GM12878 (cell line): Measurements from ENCODE around the gene ZNF429. TPM values are rescaled to one million over a fixed set of nuclear protein-coding genes. Genes with fewer than 3 reads are reported as not detected.

ENCODE experiments used
- ATAC-seq: fragments of 200-7000 bp; cut with Tn5 transposase; 3 replicates; pipeline ENCODE4 v1.9.1; 2020; ENCODE audit warnings: mild to moderate bottlenecking, moderate library complexity
- BruUV-seq: library from RNA; stranded (reverse); fragments of 400-500 nt; replicated peaks from 2 replicates; lab custom pipeline; 2021; lab: Mats Ljungman, UMichigan
- CTCF ChIA-PET: fragments of 300-600 bp; sonication (Branson Sonifier 250); formaldehyde crosslinking; extraction: SDS; loops from one replicate; lab custom pipeline; 2021; ENCODE audit warnings: inconsistent platforms; lab: Yijun Ruan, JAX
- POLR2A ChIA-PET: fragments of 350-600 bp; formaldehyde crosslinking; extraction: SDS; loops from one replicate; lab custom pipeline; 2021; ENCODE audit warnings: inconsistent platforms; lab: Charles Lee
- RAD21 ChIA-PET: fragments of 300-600 bp; sonication (Branson Sonifier 250); formaldehyde crosslinking; loops from one replicate; lab custom pipeline; 2023; ENCODE audit warnings: antibody characterized with exemption; ENCODE audit not compliant: unreplicated experiment; lab: Charles Lee
- SMC1A ChIA-PET: fragments of 300-600 bp; sonication (Branson Sonifier 250); formaldehyde crosslinking; loops from one replicate; lab custom pipeline; 2023; ENCODE audit not compliant: unreplicated experiment, uncharacterized antibody; lab: Charles Lee
- DNase-seq: peaks from one replicate; pipeline ENCODE4 v3.0.0-alpha.2; 2011; ENCODE audit warnings: low read depth, low spot score
- FAIRE-seq: peaks from 3 replicates; lab custom pipeline; 2011; peaks lifted over from hg19 to GRCh38; lab: Jason Lieb, UNC
- H2AFZ ChIP-seq: 2 replicates; pipeline ENCODE4 v1.6.0; 2011; ENCODE audit warnings: low read depth, low read length, control low read depth; ENCODE audit not compliant: control insufficient read depth
- H3K27ac ChIP-seq: 2 replicates; pipeline ENCODE4 v1.5.1; 2011; ENCODE audit warnings: control low read depth; ENCODE audit not compliant: control insufficient read depth, insufficient read depth
- H3K27me3 ChIP-seq, 2 experiments: replicated peaks in 1 of 2; 2 replicates each; pipeline versions ENCODE4 v1.6.0 to v1.6.1; 2011; ENCODE audit warnings: low read length in 1 of 2; ENCODE audit not compliant: control insufficient read depth in 2 of 2, insufficient read depth in 2 of 2
- H3K36me3 ChIP-seq, 2 experiments: 2 replicates each; pipeline ENCODE4 v1.5.1; 2011; ENCODE audit warnings: low read length in 1 of 2; ENCODE audit not compliant: control insufficient read depth in 2 of 2, insufficient read depth in 2 of 2
- H3K4me1 ChIP-seq: 2 replicates; pipeline ENCODE4 v1.6.1; 2011; ENCODE audit warnings: mild to moderate bottlenecking, low read length, moderate library complexity, mixed read lengths; ENCODE audit not compliant: control insufficient read depth, insufficient read depth
- H3K4me2 ChIP-seq: 2 replicates; pipeline ENCODE4 v1.6.0; 2011; ENCODE audit warnings: control low read depth; ENCODE audit not compliant: control insufficient read depth, insufficient read depth
- H3K4me3 ChIP-seq: fragments of 200-600 bp; sonication (generic); 2 replicates; pipeline ENCODE4 v1.5.1; 2016
- H3K79me2 ChIP-seq: 2 replicates; pipeline ENCODE4 v1.6.0; 2011; ENCODE audit warnings: low read length; ENCODE audit not compliant: control insufficient read depth, insufficient read depth
- H3K9ac ChIP-seq: 2 replicates; pipeline ENCODE4 v1.8.0; 2011; ENCODE audit warnings: low read length, control low read depth, mixed read lengths; ENCODE audit not compliant: control insufficient read depth, insufficient read depth
- H3K9me3 ChIP-seq: replicated peaks from 3 replicates; pipeline ENCODE4 v1.5.1; 2011; ENCODE audit warnings: mild to moderate bottlenecking, low read length; ENCODE audit not compliant: control insufficient read depth, insufficient read depth
- H4K20me1 ChIP-seq: 2 replicates; pipeline ENCODE4 v1.6.0; 2011; ENCODE audit not compliant: control insufficient read depth, insufficient read depth
- CHD2 ChIP-seq: IDR thresholded peaks from 2 replicates; pipeline ENCODE4 v1.6.1; 2011; ENCODE audit warnings: low read depth, low read length, improper control_type of control experiment, borderline replicate concordance
- CHD4 ChIP-seq: fragments of 200-600 bp; sonication (generic); IDR thresholded peaks from 2 replicates; pipeline ENCODE4 v1.6.1; 2016; ENCODE audit warnings: mild to moderate bottlenecking
- CREB1 ChIP-seq: IDR thresholded peaks from 2 replicates; pipeline ENCODE4 v1.6.1; 2012; ENCODE audit warnings: low read depth, mild to moderate bottlenecking, inconsistent platforms
- FOXK2 ChIP-seq: fragments of 450-650 bp; IDR thresholded peaks from 2 replicates; pipeline ENCODE4 v1.6.1; 2017; ENCODE audit warnings: mild to moderate bottlenecking, moderate library complexity
- KAT2A ChIP-seq: conservative IDR thresholded peaks from 2 replicates; pipeline ENCODE4 v1.6.1; 2011; ENCODE audit warnings: low read depth, low read length; ENCODE audit not compliant: control insufficient read depth
- MLLT1 ChIP-seq: fragments of 450-650 bp; IDR thresholded peaks from 2 replicates; pipeline ENCODE4 v1.6.1; 2016; ENCODE audit warnings: mild to moderate bottlenecking
- NRF1 ChIP-seq: conservative IDR thresholded peaks from 2 replicates; pipeline ENCODE4 v1.6.1; 2011; ENCODE audit warnings: mild to moderate bottlenecking, low read depth, low read length, improper control_type of control experiment
- SP1 ChIP-seq: IDR thresholded peaks from one replicate; pipeline ENCODE4 v1.6.1; 2011; ENCODE audit warnings: low read depth, low read length
- SPI1 ChIP-seq: IDR thresholded peaks from 2 replicates; pipeline ENCODE4 v1.6.1; 2011; ENCODE audit warnings: low read depth, mild to moderate bottlenecking, low read length, moderate library complexity, borderline replicate concordance; ENCODE audit not compliant: insufficient read depth
- SREBF2 ChIP-seq: IDR thresholded peaks from 2 replicates; pipeline ENCODE4 v1.6.1; 2012; ENCODE audit warnings: mild to moderate bottlenecking, low read length
- ZNF24 ChIP-seq: fragments of 450-650 bp; IDR thresholded peaks from 2 replicates; pipeline ENCODE4 v1.6.1; 2017; ENCODE audit warnings: antibody characterized with exemption, mild to moderate bottlenecking
- ZNF622 ChIP-seq: fragments of 450-650 bp; IDR thresholded peaks from 2 replicates; pipeline ENCODE4 v1.6.1; 2017; ENCODE audit warnings: mild to moderate bottlenecking, inconsistent platforms
- WGBS: methylation state at CpG from one replicate; pipeline ENCODE4 v1.1.6; 2016; ENCODE audit warnings: low lambda C conversion rate; ENCODE audit not compliant: insufficient replicate concordance, insufficient coverage; ENCODE audit errors: missing lambda C conversion rate; 5-methylcytosine and 5-hydroxymethylcytosine counted together
- in situ Hi-C: fragments of 300-500 bp; cut with MboI; formaldehyde crosslinking; loops from 9 replicates; pipeline ENCODE4 v1.14.3; 2018; ENCODE audit warnings: mixed read lengths
- intact Hi-C: fragments of 100-400 bp; cut with micrococcal nuclease; formaldehyde crosslinking; loops from one replicate; pipeline ENCODE4 v1.14.2; 2022; ENCODE audit not compliant: unreplicated experiment
- polyA plus RNA-seq, 11 experiments: library from polyadenylated mRNA; depleted of rRNA in 4 of 11; unstranded in 6 of 11; stranded (reverse) in 5 of 11; fragments of >200 nt; fragmentation: Nextera tagmentation in 4 of 11; fragmentation: Illumina TruSeq in 1 of 11; extraction: Ambion mirVana in 4 of 11; extraction: Trizol in 1 of 11; gene quantifications; 1 replicate in 1 of 11; 2 replicates in 10 of 11; pipeline versions ENCODE4 v1.2.1 to v1.2.3, GENCODE V29; 2011 to 2016; ENCODE audit warnings: inconsistent platforms in 2 of 11, missing spikeins in 2 of 11, low read depth in 1 of 11
- total RNA-seq, 4 experiments: library from RNA; depleted of rRNA in 3 of 4; stranded (reverse); fragments of >200 nt in 3 of 4; fragmentation: Illumina TruSeq in 1 of 4; extraction: Trizol in 1 of 4; gene quantifications; 2 replicates each; pipeline versions ENCODE4 v1.2.1 to v1.2.3, GENCODE V29; 2013 to 2021

Gene ZNF429
- total and polyA plus RNA-seq, 10 of the 15 experiments (the other 5 are each of a cell fraction or from before 2014, with no cell fraction given), result 1.4 to 4.3 (median 2.8) TPM

GRCh38 chr19:21487969-21488368, 17.4 kb upstream of the ZNF429 start:
- in situ Hi-C loops, result no loop called here
- SMC1A ChIA-PET, result no interaction called here
- Histone ChIP-seq H3K9me3 (no peaks in the 10 kb centered on the region; the same call in 2 of the 3 replicates), H3K4me3 (no peak overlapping the region), H4K20me1 (no peaks in the 10 kb centered on the region), H3K79me2 (no peaks in the 10 kb centered on the region), H2AFZ (no peak overlapping the region), H3K4me2 (no peak overlapping the region), H3K27ac (no peak overlapping the region), H3K36me3 (no peaks in the 10 kb centered on the region), H3K27me3 (no peaks in the 10 kb centered on the region), H3K4me1 (no peaks in the 10 kb centered on the region), H3K9ac (no peak overlapping the region)
- no TSS peak for BruUV-seq
- intact Hi-C loops, result no loop called here
- 92% methylated on average over 1 of the region's 1 CpG for whole genome bisulfite sequencing
- POLR2A ChIA-PET, result no interaction called here
- FAIRE-seq (no peak), DNase-seq (no peak), ATAC-seq (no peak)
- CTCF ChIA-PET, result no interaction called here
- RAD21 ChIA-PET, result no interaction called here
- TF ChIP-seq NRF1 (no peak), CHD4 (no peak), FOXK2 (no peak), CHD2 (no peak), KAT2A (no peak), SP1 (no peak), ZNF622 (no peak), SREBF2 (no peak), CREB1 (no peak), ZNF24 (no peak), SPI1 (no peak), MLLT1 (no peak)
